ENCODE results near the gene RIPK4.

- TF ChIP-seq POLR2A (IDR thresholded peaks at IDR 0.05; ENCODE audit: low read depth, low read length) (no peak), POLR2AphosphoS5 (IDR thresholded peaks at IDR 0.05; ENCODE audit: low read depth, low read length) (no peak), PAX5 (IDR thresholded peaks at IDR 0.05; ENCODE audit: insufficient read depth, low read length, severe bottlenecking) (no peak)
These were observed 56.1 kb downstream of the RIPK4 start for GRCh38 chr21:41710823-41711160.
